IMR-90 (cell line): ENCODE data around the gene L1CAM. TPM values are rescaled to one million over a fixed set of nuclear protein-coding genes. Genes with fewer than 3 reads are reported as not detected.

Experiments
- ATAC-seq: fragments of 200-7000 bp; cut with Tn5 transposase; 2 replicates; pipeline ENCODE4 v1.9.1; 2020; ENCODE audit warnings: low read depth, mild to moderate bottlenecking, moderate library complexity
- BruUV-seq: library from RNA; stranded (reverse); fragments of 400-500 nt; replicated peaks from 2 replicates; lab custom pipeline; 2021; lab: Mats Ljungman, UMichigan
- CTCF ChIA-PET: fragments of 300-600 bp; formaldehyde crosslinking; extraction: SDS; loops from one replicate; lab custom pipeline; 2021; ENCODE audit warnings: antibody characterized with exemption; lab: Yijun Ruan, JAX
- POLR2A ChIA-PET: fragments of 300-600 bp; sonication (Branson Sonifier 250); formaldehyde crosslinking; loops from one replicate; lab custom pipeline; 2022; ENCODE audit warnings: antibody characterized with exemption; ENCODE audit not compliant: unreplicated experiment; lab: Charles Lee
- DNase-seq: peaks from one replicate; pipeline ENCODE4 v3.0.0; 2013
- H2AFZ ChIP-seq: replicated peaks from 2 replicates; pipeline ENCODE3; 2013; ENCODE audit warnings: low read length, mild to moderate bottlenecking; ENCODE audit not compliant: poor library complexity
- H2AK5ac ChIP-seq: 2 replicates; pipeline ENCODE4 v1.6.1; 2013; ENCODE audit warnings: low read depth, low read length, inconsistent platforms
- H2AK9ac ChIP-seq: replicated peaks from 2 replicates; pipeline ENCODE3; 2013; ENCODE audit warnings: mild to moderate bottlenecking, low read depth, low read length, moderate library complexity; ENCODE audit not compliant: poor library complexity
- H2BK120ac ChIP-seq: 2 replicates; pipeline ENCODE4 v1.6.1; 2013; ENCODE audit warnings: low read depth, low read length, inconsistent platforms
- H2BK15ac ChIP-seq: 3 replicates; pipeline ENCODE4 v1.6.1; 2013; ENCODE audit warnings: low read depth, low read length, inconsistent platforms
- H2BK20ac ChIP-seq: 2 replicates; pipeline ENCODE4 v1.6.1; 2013; ENCODE audit warnings: low read depth, mild to moderate bottlenecking, inconsistent platforms, low read length, moderate library complexity
- H2BK5ac ChIP-seq: 2 replicates; pipeline ENCODE4 v1.6.1; 2013; ENCODE audit warnings: mild to moderate bottlenecking, low read depth, low read length, inconsistent platforms; ENCODE audit not compliant: poor library complexity, severe bottlenecking
- H3K14ac ChIP-seq: replicated peaks from 2 replicates; pipeline ENCODE4 v1.6.1; 2013; ENCODE audit warnings: low read depth, low read length, inconsistent platforms
- H3K18ac ChIP-seq: 2 replicates; pipeline ENCODE4 v1.6.1; 2013; ENCODE audit warnings: low read depth, low read length, control low read depth
- H3K23ac ChIP-seq: 2 replicates; pipeline ENCODE4 v1.6.1; 2013; ENCODE audit warnings: low read depth, low read length, inconsistent platforms
- H3K27ac ChIP-seq: 2 replicates; pipeline ENCODE4 v1.5.1; 2013; ENCODE audit warnings: mild to moderate bottlenecking, control low read depth, low read length; ENCODE audit not compliant: insufficient read depth
- H3K27me3 ChIP-seq: 2 replicates; pipeline ENCODE4 v1.6.1; 2013; ENCODE audit warnings: low read length; ENCODE audit not compliant: control insufficient read depth, insufficient read depth
- H3K36me3 ChIP-seq: 2 replicates; pipeline ENCODE4 v1.6.1; 2013; ENCODE audit warnings: low read length, mixed read lengths; ENCODE audit not compliant: control insufficient read depth, insufficient read depth
- H3K4ac ChIP-seq: 2 replicates; pipeline ENCODE4 v1.6.1; 2013; ENCODE audit warnings: low read depth, low read length, inconsistent platforms
- H3K4me1 ChIP-seq: 2 replicates; pipeline ENCODE4 v1.6.1; 2013; ENCODE audit warnings: low read length, mixed read lengths; ENCODE audit not compliant: control insufficient read depth, insufficient read depth
- H3K4me2 ChIP-seq: 2 replicates; pipeline ENCODE4 v1.6.1; 2013; ENCODE audit warnings: low read depth, mild to moderate bottlenecking, control low read depth, low read length, moderate library complexity
- H3K4me3 ChIP-seq: 2 replicates; pipeline ENCODE4 v1.5.1; 2013; ENCODE audit warnings: low read depth, mild to moderate bottlenecking, control low read depth, low read length, moderate library complexity; ENCODE audit not compliant: insufficient read depth
- H3K56ac ChIP-seq: 2 replicates; pipeline ENCODE4 v1.6.1; 2013; ENCODE audit warnings: low read length, inconsistent platforms; ENCODE audit not compliant: insufficient read depth; ENCODE audit errors: extremely low read depth
- H3K79me1 ChIP-seq, 2 experiments: 2 replicates each; pipeline ENCODE4 v1.6.1; 2013; ENCODE audit warnings: low read length in 2 of 2, inconsistent platforms in 1 of 2, low read depth in 1 of 2
- H3K9ac ChIP-seq: 2 replicates; pipeline ENCODE4 v1.6.1; 2013; ENCODE audit warnings: low read depth, low read length, control low read depth
- H3K9me1 ChIP-seq: 2 replicates; pipeline ENCODE4 v1.6.1; 2013; ENCODE audit warnings: low read length, inconsistent platforms; ENCODE audit not compliant: insufficient read depth
- H3K9me3 ChIP-seq: 2 replicates; pipeline ENCODE4 v1.6.1; 2013; ENCODE audit warnings: low read length; ENCODE audit not compliant: control insufficient read depth, insufficient read depth
- H4K20me1 ChIP-seq: 2 replicates; pipeline ENCODE4 v1.6.1; 2013; ENCODE audit warnings: low read length, inconsistent platforms; ENCODE audit not compliant: insufficient read depth
- H4K5ac ChIP-seq: 2 replicates; pipeline ENCODE4 v1.6.1; 2013; ENCODE audit warnings: mild to moderate bottlenecking, low read depth, low read length, control low read depth
- H4K8ac ChIP-seq, 2 experiments: 2 replicates each; pipeline ENCODE4 v1.6.1; 2013; ENCODE audit warnings: low read depth in 2 of 2, low read length in 2 of 2, control low read depth in 1 of 2, inconsistent platforms in 1 of 2
- H4K91ac ChIP-seq: 2 replicates; pipeline ENCODE4 v1.6.1; 2013; ENCODE audit warnings: low read depth, low read length, inconsistent platforms; ENCODE audit not compliant: insufficient read depth
- BHLHE40 ChIP-seq: fragments of 150-350 bp; IDR thresholded peaks from 2 replicates; pipeline ENCODE4 v1.6.1; 2016; ENCODE audit warnings: mild to moderate bottlenecking, low read depth, low read length
- CEBPB ChIP-seq: IDR thresholded peaks from 2 replicates; pipeline ENCODE4 v1.6.1; 2012; ENCODE audit warnings: low read depth, low read length, improper control_type of control experiment
- CHD1 ChIP-seq: IDR thresholded peaks from 2 replicates; pipeline ENCODE4 v1.6.1; 2012; ENCODE audit warnings: low read depth, low read length, improper control_type of control experiment
- CTCF ChIP-seq: conservative IDR thresholded peaks from 2 replicates; pipeline ENCODE4 v1.5.1; 2012; ENCODE audit warnings: mild to moderate bottlenecking, low read depth, low read length, improper control_type of control experiment
- FOS ChIP-seq: fragments of 150-350 bp; IDR thresholded peaks from 2 replicates; pipeline ENCODE4 v1.6.1; 2016; ENCODE audit warnings: low read depth, low read length
- MAFK ChIP-seq: IDR thresholded peaks from 2 replicates; pipeline ENCODE4 v1.6.1; 2012; ENCODE audit warnings: low read depth, low read length, improper control_type of control experiment
- MAZ ChIP-seq: IDR thresholded peaks from 2 replicates; pipeline ENCODE4 v1.6.1; 2012; ENCODE audit warnings: low read depth, mild to moderate bottlenecking, low read length, improper control_type of control experiment, moderate library complexity, borderline replicate concordance
- MXI1 ChIP-seq: IDR thresholded peaks from 2 replicates; pipeline ENCODE4 v1.6.1; 2012; ENCODE audit warnings: low read depth, mild to moderate bottlenecking, low read length, moderate library complexity, borderline replicate concordance
- NFE2L2 ChIP-seq: fragments of 150-350 bp; IDR thresholded peaks from 2 replicates; pipeline ENCODE4 v1.6.1; 2016; ENCODE audit warnings: low read depth, mild to moderate bottlenecking, low read length
- POLR2A ChIP-seq: IDR thresholded peaks from 2 replicates; pipeline ENCODE4 v1.6.1; 2012; ENCODE audit warnings: mild to moderate bottlenecking, low read depth, low read length
- RAD21 ChIP-seq: IDR thresholded peaks from 2 replicates; pipeline ENCODE4 v1.6.1; 2012; ENCODE audit warnings: low read length, improper control_type of control experiment
- RFX5 ChIP-seq: IDR thresholded peaks from 2 replicates; pipeline ENCODE4 v1.8.0; 2012; ENCODE audit warnings: low read depth, mild to moderate bottlenecking, low read length, moderate library complexity
- SMC3 ChIP-seq: fragments of 150-350 bp; IDR thresholded peaks from 2 replicates; pipeline ENCODE4 v1.6.1; 2016; ENCODE audit warnings: low read depth, mild to moderate bottlenecking, antibody characterized with exemption, low read length, moderate library complexity
- WGBS, 2 experiments: methylation state at CpG; one replicate each; pipeline versions ENCODE4 v1.1.5 to v1.1.7; 2013; ENCODE audit warnings: missing lambda C conversion rate in 2 of 2; ENCODE audit not compliant: insufficient read length in 1 of 2; ENCODE audit errors: extremely low coverage in 2 of 2; 5-methylcytosine and 5-hydroxymethylcytosine counted together
- dilution Hi-C: fragments of 300-500 bp; cut with HindIII; formaldehyde crosslinking; loops from one replicate; pipeline ENCODE4 v1.14.3; 2018; ENCODE audit warnings: low sequenced_read_pairs; ENCODE audit not compliant: unreplicated experiment
- in situ Hi-C: fragments of 300-500 bp; cut with MboI; formaldehyde crosslinking; loops from 3 replicates; pipeline ENCODE4 v1.14.3; 2019; ENCODE audit warnings: low sequenced_read_pairs, inconsistent platforms, mixed read lengths
- intact Hi-C: fragments of 100-400 bp; cut with micrococcal nuclease; formaldehyde crosslinking; loops from 2 replicates; pipeline ENCODE4 v1.10.0; 2022
- polyA plus RNA-seq, 3 experiments: library from polyadenylated mRNA; depleted of rRNA; stranded (reverse); fragments of >200 nt; gene quantifications; 2 replicates each; pipeline ENCODE4 v1.2.3, GENCODE V29; 2012; ENCODE audit warnings: low replicate concordance in 1 of 3
- total RNA-seq: library from RNA; depleted of rRNA; stranded (reverse); fragments of >200 nt; gene quantifications from 2 replicates; pipeline ENCODE4 v1.2.3, GENCODE V29; 2012
- TF ChIP-seq, protein P1 (sequence below): fragments of 150-350 bp; IDR thresholded peaks from 2 replicates; pipeline ENCODE4 v1.6.1; 2016; ENCODE audit warnings: low read depth, mild to moderate bottlenecking, low read length, moderate library complexity, borderline replicate concordance

L1CAM gene
- total and polyA plus RNA-seq, 2 of the 4 experiments (the other 2 are of a cell fraction): 0.36 to 1.9 TPM

DNA sequence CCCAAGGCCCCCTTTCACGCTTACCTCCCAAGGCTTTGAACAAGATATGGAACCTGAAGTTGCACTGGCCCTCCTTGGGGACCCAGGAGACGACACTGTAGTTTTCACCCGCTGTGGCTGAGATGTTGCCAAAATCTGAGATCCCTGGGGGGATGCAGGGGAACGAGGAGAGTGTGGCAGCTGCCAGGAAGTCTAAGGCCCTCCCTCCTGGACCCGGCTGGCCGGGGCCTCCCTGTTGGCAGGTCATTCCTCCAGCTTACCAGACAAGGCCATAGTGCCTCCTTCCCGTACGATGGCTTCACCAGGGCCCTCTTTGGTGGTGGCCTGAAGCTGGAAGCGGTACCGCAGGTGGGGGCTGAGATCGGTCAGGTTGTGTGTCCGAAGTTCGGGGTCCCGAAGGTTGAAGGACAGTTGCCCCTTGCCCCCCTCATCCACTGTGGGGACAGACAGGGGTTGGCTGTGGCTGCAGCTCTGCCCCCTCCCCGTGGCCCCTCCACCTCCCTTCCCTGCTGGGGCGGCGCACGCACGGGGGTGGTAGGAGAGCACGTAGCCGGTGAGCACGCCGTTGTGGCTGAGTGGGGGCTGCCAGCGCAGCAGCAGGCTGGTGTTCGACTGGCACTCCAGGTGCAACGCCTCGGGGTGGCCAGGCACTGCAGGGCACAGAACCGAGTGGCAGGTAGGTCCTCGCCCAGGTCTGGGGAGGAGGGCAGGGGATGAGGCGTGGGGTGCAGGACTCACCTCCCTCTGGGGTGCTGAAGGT, 21.2 kb downstream of the L1CAM start:
- Histone ChIP-seq H2AK5ac (no peak overlapping the region), H2BK5ac (no peak overlapping the region), H3K27me3 (peaks cover 21% of the 10 kb centered on the region; the same call in 1 of the 2 replicates), H3K4me2 (no peak overlapping the region), H3K4me1 (no peaks in the 10 kb centered on the region), H3K27ac (no peak overlapping the region), H4K5ac (no peak overlapping the region), H3K23ac (no peak overlapping the region), H2BK120ac (no peak overlapping the region), H2AFZ (no peak overlapping the region), H3K9me3 (peaks cover 6% of the 10 kb centered on the region), H3K4ac (no peak overlapping the region), H3K14ac (no peak overlapping the region), H3K18ac (no peak overlapping the region), H3K79me1 (no peaks in the 10 kb centered on the region), H4K8ac (no peak overlapping the region), H3K9me1 (no peaks in the 10 kb centered on the region), H2AK9ac (no peak overlapping the region), H3K56ac (no peak overlapping the region), H4K91ac (no peak overlapping the region), H3K9ac (no peak overlapping the region), H4K20me1 (no peaks in the 10 kb centered on the region), H3K4me3 (no peak overlapping the region), H2BK15ac (no peak overlapping the region), H3K36me3 (no peaks in the 10 kb centered on the region), H2BK20ac (no peak overlapping the region)
- no peak for ATAC-seq
- TF ChIP-seq RFX5 (no peak), FOS (no peak), CTCF (no peak), NFE2L2 (no peak), CHD1 (no peak), BHLHE40 (no peak), MXI1 (no peak), MAFK (no peak), SMC3 (no peak), MAZ (no peak), CEBPB (no peak), RAD21 (no peak), POLR2A (no peak)
- TF ChIP-seq, protein P1, sequence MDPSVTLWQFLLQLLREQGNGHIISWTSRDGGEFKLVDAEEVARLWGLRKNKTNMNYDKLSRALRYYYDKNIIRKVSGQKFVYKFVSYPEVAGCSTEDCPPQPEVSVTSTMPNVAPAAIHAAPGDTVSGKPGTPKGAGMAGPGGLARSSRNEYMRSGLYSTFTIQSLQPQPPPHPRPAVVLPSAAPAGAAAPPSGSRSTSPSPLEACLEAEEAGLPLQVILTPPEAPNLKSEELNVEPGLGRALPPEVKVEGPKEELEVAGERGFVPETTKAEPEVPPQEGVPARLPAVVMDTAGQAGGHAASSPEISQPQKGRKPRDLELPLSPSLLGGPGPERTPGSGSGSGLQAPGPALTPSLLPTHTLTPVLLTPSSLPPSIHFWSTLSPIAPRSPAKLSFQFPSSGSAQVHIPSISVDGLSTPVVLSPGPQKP: no peak
- in situ Hi-C loops: no loop called here
- intact Hi-C loops: no loop called here
- WGBS, 2 experiments: 78% methylated on average over 7 of the region's 30 CpGs; no CpG with 5 or more reads in 1 of the 2 experiments
- POLR2A ChIA-PET: no interaction called here
- no TSS peak for BruUV-seq
- dilution Hi-C loops: no loop called here
- CTCF ChIA-PET: no interaction called here
- no peak for DNase-seq
